ENCODE results near the gene SLC6A13. TPM values are rescaled to one million over a fixed set of nuclear protein-coding genes. Genes with fewer than 3 reads are reported as not detected.
"Not testable (repeated sequence)": the region's sequence is repeated elsewhere in the genome, so short reads cannot be mapped to it uniquely, and the experiment has no call there.

SLC6A13 gene
- total and polyA plus RNA-seq, 7 donors = 0.10 to 0.55 TPM; not detected in 5

- Histone ChIP-seq H3K4me3 (no peak overlapping the region), H3K27me3 (peaks cover 0 to 39% (median 4%) of the 10 kb centered on the region in 3 donors), H3K36me3 (no peaks in the 10 kb centered on the region), H3K27ac (no peak overlapping the region), H3K4me1 (peaks cover 0 to 13% (median 8%) of the 10 kb centered on the region in 4 donors), H3K9me3 (no peaks in the 10 kb centered on the region)
- no peak for DNase-seq
- TF ChIP-seq POLR2AphosphoS5 (IDR thresholded peaks at IDR 0.05) = no peak
- TF ChIP-seq POLR2A (IDR thresholded peaks at IDR 0.05) = no peak
- TF ChIP-seq EP300 (IDR thresholded peaks at IDR 0.05) = no peak
- TF ChIP-seq CTCF (IDR thresholded peaks at IDR 0.05) = no peak
- WGBS, 2 donors = 79 to 91% methylated on average over 3 of the region's 3 CpGs
- intact Hi-C loops (cut with DNase I) = no loop called here
Measured at GRCh38 chr12:191541-191940, 71.1 kb downstream of the SLC6A13 start.

GRCh38 chr12:190881-191280, 71.8 kb downstream of the SLC6A13 start:
- H3K27ac ChIP-seq = no peak overlapping the region
- no peaks in the 10 kb centered on the region for H3K9me3 ChIP-seq
- TF ChIP-seq POLR2AphosphoS5 (IDR thresholded peaks at IDR 0.05) (no peak), POLR2A (IDR thresholded peaks at IDR 0.05) (no peak), EP300 (IDR thresholded peaks at IDR 0.05) (no peak), CTCF (IDR thresholded peaks at IDR 0.05) (no peak)
- H3K36me3 ChIP-seq = no peaks in the 10 kb centered on the region
- WGBS, 2 donors = 76 to 89% methylated on average over 8 of the region's 8 CpGs
- DNase-seq = no peak
- peaks cover 0 to 33% (median 4%) of the 10 kb centered on the region in 3 donors for H3K27me3 ChIP-seq
- intact Hi-C loops (cut with DNase I) = no loop called here
- H3K4me3 ChIP-seq = no peak overlapping the region
- peaks cover 0 to 13% (median 8%) of the 10 kb centered on the region in 4 donors for H3K4me1 ChIP-seq

DNA sequence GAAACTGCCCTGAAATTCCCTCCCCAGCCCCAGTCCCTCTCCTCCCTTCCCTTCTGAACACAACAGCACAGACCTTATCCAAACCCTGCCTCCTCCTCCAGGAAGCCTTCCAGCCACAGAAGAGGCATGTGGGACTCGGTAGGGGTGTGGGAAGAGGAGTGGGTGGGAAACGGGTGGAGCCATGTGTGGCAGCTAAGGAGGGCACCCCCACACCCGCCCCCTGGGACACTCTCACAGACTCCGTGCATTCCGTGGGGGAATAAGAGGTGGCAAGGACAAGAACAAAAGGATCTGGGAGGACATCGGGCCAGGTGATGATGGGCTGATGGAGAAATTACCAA, 73.0 kb downstream of the SLC6A13 start:
- Histone ChIP-seq H3K27me3 (peaks cover 0 to 23% (median 4%) of the 10 kb centered on the region in 3 donors), H3K4me1 (peaks cover 0 to 13% (median 8%) of the 10 kb centered on the region in 4 donors), H3K9me3 (no peaks in the 10 kb centered on the region), H3K36me3 (no peaks in the 10 kb centered on the region), H3K4me3 (peak overlapping the region in 1 of 4 donors; percentile 53), H3K27ac (no peak overlapping the region)
- TF ChIP-seq POLR2A (IDR thresholded peaks at IDR 0.05) = no peak
- no peak for TF ChIP-seq CTCF (IDR thresholded peaks at IDR 0.05)
- no peak for TF ChIP-seq EP300 (IDR thresholded peaks at IDR 0.05)
- TF ChIP-seq POLR2AphosphoS5 (IDR thresholded peaks at IDR 0.05) = no peak
- 67 to 75% methylated on average over 6 of the region's 6 CpGs for WGBS, 2 donors
- no peak for DNase-seq
- intact Hi-C loops (cut with DNase I) = no loop called here

DNA sequence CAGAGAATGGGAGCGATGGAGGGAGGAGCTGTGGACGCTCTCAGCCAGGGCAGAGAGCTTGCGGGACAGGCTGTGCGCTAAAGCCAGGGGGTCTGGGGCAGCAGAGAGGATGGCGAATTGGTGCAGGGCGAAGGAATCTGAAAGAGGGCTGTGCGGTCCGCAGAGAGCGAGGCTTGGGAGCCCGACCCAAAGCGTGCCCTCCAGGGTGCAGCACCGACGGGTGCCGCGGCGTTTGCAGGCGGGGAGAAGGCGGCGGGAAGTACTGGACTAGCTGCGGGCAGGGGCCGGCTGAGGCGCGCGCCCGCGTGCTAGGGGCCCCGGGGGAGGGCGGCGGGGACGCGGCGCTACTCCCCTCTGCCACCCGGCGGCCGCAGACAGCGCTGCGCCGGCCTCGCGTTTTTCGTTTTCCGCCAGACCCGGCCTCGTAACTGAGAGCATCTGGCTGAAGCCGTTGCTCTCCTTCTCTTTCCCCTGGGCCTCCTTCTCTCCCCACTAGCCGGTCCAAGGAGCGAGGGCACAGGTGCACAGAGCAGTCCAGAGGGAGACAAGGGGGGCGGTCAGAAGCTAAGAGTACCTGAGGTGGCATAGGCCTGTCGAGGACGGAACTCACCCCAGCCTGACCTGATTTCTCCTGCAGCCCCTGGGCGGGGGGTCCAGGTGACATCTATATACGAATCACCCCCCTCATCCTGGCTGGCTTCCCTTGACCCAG, 73.6 kb downstream of the SLC6A13 start:
- no peak for DNase-seq

GRCh38 chr12:187986-188909, 74.4 kb downstream of the SLC6A13 start:
- Histone ChIP-seq H3K27me3 (peaks cover 0 to 10% (median 4%) of the 10 kb centered on the region in 3 donors), H3K4me1 (peaks cover 0 to 13% (median 8%) of the 10 kb centered on the region in 4 donors), H3K4me3 (peak overlapping the region; percentile 19 to 54 (median 48))
- H3K9me3 ChIP-seq; intact Hi-C loops (cut with DNase I); H3K36me3 ChIP-seq; H3K27ac ChIP-seq; DNase-seq: not testable (repeated sequence)
- WGBS, 2 donors = 62 to 76% methylated on average over 53 of the region's 53 CpGs

More for the DNA sequence above, 73.6 kb downstream of the SLC6A13 start:
- Histone ChIP-seq H3K4me3 (peak overlapping the region; percentile 19 to 54 (median 48)), H3K27me3 (peaks cover 0 to 18% (median 4%) of the 10 kb centered on the region in 3 donors), H3K4me1 (peaks cover 0 to 13% (median 8%) of the 10 kb centered on the region in 4 donors), H3K9me3 (no peaks in the 10 kb centered on the region), H3K27ac (no peak overlapping the region), H3K36me3 (no peaks in the 10 kb centered on the region)
- peak in 3 of 4 experiments; percentile 30 to 81 (median 39) for TF ChIP-seq CTCF (IDR thresholded peaks at IDR 0.05)
- no peak for TF ChIP-seq POLR2AphosphoS5 (IDR thresholded peaks at IDR 0.05)
- 9 to 12% methylated on average over 52 of the region's 52 CpGs for WGBS, 2 donors
- intact Hi-C loops (cut with DNase I) = no loop called here
